IPS-NIHi11 (cell line): ENCODE measurements around the gene SLC19A1.
"Not testable (repeated sequence)": the region's sequence is repeated elsewhere in the genome, so short reads cannot be mapped to it uniquely, and the experiment has no call there.

ENCODE experiments used
- DNase-seq: peaks from one replicate; pipeline ENCODE4 v3.0.0; 2012; ENCODE audit warnings: mixed read lengths, low spot score

SLC19A1 gene

DNA sequence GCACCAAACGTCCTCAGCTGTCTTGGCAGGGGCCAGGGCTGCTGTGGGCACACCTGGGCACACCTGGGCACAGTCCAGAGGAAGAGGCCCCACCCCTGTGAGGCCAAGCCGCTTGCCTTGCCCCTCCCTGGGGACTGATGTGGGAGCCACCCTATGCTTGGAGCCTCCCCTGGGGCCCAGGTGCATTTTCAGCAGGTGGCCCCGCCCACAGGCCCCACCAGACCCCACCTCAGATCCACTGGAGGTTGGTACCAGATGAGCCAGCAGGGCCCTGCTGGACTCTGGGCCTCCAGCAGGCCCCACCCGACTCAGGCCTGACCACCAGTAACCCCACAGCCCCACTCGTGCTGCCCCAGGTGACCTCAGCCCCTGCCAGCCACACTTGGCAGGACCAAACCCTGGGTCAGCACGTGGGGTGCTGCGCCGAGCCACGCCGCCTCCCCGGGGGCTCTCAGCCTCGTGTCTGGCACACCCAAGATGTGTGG lies 8.8 kb downstream of the SLC19A1 start:
- DNase-seq, result no peak

DNA sequence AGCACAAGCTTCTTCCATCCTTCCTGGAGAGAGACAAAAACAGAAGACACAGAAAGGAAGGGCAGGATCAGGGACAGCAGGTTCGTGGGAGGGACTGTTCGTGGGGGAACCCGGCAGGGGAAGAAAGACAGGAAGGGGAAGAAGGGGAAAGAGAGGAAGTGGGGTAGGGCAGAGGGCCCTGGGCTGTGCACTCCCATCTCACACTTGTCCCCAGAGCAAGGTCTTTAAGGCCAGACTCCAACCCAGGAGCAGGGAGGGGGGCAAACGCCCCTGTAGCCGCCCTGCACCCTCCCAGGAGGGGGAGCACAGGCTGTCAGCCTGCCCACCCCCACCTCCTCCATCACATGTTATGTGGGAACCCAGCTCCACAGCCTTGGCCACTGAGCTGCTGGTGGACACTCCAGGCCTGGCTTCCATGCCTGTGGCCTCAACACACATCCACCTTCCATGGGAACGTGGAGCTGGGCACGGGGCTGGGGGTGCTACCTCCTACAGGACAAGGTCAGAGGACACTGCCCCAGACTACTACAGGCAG lies 9.3 kb downstream of the SLC19A1 start:
- DNase-seq, result no peak

DNA sequence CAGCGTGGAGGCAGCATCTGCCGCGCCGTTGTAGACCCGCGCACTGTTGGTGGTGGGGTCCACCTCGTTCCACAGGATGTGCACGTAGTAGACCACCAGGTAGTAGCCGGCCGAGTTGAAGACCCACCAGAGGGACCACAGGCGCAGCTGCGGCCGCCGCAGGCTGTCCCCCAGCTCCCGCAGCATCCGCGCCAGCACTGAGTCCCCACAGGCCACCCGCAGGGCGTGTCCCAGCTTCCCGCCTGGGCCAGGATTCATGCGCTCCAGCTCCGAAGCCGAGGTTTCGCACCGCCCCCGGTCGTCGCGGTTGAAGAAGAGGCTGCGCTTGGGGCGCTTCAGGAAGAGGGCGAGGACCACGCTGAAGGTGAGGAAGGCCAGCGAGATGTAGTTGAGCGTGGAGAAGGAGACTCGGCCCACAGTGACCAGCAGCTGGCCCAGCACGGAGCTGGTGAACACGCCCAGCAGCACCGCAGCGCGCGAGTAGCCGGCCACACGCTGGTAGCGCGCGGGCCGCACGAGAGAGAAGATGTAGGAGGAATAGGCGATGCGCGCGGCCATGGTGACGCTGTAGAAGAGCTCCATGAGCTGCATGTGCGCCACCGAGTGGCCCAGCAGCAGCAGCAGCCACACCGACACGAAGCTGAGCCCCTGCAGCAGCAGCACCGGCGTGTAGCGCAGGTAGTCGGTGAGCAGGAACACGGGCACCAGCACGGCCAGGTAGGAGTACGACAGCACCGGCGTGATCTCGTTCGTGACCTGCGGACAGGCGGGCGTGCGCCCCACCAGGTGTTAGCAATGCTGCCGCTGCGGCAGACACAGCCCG lies 10.6 kb downstream of the SLC19A1 start:
- no peak for DNase-seq

- not testable (repeated sequence) for DNase-seq
Observed at GRCh38 chr21:45531114-45531392, 11.2 kb downstream of the SLC19A1 start.

DNA sequence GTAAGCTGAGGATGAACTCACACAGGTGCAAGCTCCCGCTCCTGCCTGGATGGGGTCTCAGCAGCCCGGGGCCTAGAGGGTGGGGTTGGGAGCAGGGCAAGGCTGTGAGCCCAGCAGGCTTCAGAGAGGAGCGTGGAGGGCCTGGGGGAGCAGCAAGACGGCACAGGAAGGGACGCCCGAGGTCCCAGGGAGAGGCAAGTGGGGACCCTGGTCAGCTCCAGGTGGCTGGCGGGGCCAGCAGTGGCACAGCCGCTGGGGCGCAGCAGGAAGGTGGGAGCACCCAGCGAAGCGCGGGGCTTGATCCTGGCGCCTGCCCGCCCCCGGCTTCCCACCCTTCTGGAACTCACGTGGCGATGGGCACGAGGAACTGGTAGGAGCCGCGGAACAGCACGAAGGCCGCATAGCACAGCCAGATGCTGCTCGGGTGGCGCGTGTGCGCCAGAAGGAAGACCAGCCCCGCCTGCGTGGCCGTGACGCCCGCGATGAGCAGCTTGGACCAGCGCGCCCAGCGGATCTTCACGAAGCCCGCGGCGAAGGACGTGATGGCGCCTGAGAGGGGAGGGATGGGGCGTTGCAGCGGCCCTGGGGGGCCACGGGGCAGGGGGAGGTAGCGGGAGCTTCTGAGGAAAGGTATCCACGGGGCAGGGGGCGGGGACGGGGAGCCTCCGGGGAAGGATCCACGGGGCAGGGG lies 11.7 kb downstream of the SLC19A1 start:
- no peak for DNase-seq

GRCh38 chr21:45529785-45530422 lies 12.3 kb downstream of the SLC19A1 start:
- DNase-seq, result no peak

DNA sequence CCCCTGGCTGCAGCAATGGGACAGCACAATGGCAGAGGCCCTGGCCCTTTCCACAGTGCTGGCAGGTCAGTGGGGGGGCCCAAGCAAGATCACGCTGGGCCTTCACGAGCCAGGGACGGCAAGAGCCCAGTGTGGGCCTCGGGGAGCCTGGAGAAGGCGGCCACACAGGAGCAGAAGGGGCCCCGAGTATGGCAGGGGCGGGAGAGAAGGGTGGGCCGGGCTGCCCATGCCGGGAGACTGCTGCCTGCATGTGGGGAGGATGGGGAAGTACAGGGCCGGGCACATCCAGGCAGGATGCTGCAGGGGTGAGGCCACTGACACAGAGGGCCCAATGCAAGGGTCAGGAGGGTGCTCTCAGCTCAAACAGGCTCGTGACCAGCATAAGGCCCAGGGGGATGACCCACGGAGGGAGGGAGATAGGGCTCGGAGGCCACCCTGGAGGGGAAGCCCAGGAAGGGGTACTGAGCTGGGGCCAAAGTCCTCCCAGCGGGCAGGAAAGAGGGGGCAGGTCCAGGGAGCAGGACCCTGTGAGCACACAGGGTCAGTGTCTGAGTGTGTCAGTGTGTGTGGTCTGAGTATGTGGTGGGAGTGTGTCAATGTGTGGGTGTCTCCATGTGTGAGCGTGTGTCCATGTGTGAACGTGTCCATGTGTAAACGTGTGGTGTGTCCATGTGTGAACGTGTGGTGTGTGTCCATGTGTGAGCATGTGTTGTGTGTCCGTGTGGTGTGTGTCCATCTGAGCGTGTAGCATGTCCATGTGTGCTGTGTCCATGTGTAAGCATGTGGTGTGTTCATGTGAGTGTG lies 13.1 kb downstream of the SLC19A1 start:
- no peak for DNase-seq

DNA sequence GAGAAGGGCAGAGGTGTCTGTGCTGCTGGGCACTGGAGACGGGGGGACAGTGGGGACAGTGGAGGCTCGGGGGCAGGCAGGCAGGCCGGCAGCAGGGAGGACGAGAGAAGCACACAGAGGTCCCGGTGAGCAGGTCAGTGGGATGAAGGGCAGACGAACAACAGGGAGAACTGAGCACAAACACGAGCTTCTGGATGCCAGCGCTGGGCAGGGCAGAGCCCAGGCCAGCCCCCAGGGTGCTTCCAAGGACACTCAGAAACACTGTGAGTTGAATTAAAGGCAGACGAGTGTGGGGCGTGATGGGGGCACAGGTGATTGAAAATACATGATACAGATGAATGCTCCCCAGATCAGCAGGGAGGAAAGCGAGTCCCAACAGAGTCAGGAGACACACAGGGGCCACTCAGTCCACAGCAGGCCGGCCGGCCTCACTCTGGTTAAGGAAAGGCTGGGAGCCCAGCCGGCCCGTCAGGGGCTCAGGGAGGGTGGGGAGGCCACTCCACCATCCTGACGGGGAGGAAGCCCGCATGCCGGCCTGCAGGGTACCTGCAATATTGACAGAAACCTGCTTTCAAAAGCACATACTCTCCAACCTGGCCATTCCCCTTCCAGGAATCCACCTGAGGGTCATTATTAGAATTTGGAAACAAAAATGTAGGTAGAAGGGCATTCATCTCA lies 14.1 kb downstream of the SLC19A1 start:
- DNase-seq, result no peak

DNA sequence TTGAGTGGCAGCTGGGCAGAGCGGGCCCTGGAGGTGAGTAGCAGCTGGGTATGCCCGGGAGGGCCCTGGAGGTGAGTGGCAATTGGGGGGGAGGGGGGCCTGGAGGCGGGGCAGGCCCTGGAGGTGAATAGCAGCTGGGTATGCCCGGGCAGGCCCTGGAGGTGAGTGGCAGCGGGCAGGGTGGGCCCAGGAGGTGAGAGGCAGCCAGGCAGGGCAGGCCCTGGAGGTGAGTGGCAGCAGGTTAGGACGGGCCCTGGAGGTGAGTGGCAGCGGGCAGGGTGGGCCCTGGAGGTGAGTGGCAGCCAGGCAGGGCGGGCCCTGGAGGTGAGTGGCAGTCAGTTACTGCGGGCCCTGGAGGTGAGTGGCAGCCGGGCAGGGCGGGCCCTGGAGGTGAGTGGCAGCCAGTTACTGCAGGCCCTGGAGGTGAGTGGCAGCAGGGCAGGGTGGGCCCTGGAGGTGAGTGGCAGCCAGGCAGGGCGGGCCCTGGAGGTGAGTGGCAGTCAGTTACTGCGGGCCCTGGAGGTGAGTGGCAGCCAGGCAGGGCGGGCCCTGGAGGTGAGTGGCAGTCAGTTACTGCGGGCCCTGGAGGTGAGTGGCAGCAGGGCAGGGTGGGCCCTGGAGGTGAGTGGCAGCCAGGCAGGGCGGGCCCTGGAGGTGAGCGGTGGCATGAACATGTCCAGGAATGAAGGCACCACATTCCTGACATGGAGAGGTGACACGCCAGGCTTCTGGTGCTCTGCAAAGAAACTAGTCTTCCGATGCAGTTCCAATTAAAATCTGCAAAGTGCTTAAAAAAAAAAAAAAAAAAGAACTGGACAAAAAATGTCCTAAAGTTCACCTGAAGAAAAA lies 14.9 kb downstream of the SLC19A1 start:
- peak; percentile 78 for DNase-seq

DNA sequence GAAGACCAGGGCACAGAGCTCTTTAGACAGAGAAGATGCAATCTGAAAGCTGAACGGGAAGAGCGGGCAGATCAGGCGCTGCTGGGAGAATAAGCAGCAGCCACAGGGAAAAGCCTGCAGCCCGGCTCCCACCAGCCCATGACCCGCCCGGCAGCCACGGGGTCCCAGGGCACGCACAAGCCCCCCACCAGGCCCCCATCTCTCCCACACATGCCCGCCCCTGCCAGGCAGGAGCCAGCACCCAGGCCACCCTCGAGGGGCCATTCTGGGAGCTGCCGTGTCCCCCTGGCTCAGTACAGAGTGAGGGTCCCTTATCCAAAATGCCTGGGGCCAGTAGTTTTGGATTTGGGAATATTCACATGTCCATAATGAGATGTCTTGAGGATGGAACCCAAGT lies 16.3 kb downstream of the SLC19A1 start:
- DNase-seq, result no peak

GRCh38 chr21:45525153-45525909 lies 16.9 kb downstream of the SLC19A1 start:
- DNase-seq, result no peak

- DNase-seq, result no peak
Observed at GRCh38 chr21:45524756-45525152, 17.5 kb downstream of the SLC19A1 start.

GRCh38 chr21:45523411-45524101 lies 18.7 kb downstream of the SLC19A1 start:
- DNase-seq, result no peak

DNA sequence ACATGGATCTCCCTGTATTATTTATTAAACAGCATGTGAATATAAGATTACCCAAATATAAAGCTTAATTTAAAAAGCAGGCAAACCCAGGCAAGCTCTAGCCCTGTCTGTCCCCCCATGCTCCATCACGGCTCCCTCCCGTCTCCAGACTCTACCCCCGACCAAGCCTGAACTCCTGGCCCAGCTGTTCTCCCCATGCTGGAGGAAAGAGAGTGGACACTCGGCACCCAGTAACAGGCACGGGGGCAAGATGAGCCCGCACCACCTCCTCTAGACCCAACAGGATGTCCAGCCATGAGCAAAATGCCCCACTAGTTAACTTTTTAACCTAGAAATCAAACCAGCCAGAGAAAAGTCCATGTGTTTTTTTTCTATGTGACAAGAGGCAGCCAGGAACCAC lies 19.3 kb downstream of the SLC19A1 start:
- no peak for DNase-seq

- no peak for DNase-seq
Observed at GRCh38 chr21:45522381-45522780, 19.9 kb downstream of the SLC19A1 start.

DNA sequence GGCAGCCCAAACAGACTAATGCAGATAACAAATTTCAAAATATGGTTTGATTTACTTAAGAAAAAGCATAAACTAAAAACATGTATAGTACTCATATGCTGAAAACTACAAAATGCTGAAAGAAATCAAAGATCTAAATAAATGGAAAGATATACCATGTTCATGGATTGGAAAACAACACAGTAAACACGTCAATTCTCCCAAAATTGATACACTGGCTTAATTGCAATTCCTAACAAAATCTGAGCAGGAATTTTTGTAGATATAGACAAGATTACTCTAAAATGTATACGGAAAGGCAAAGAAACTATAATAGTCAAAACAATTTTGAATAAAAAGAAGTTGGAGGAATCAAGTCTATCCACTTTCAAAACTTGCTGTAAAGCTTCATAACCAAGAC lies 21.0 kb downstream of the SLC19A1 start:
- no peak for DNase-seq

- no peak for DNase-seq
Observed at GRCh38 chr21:45519182-45519581, 23.1 kb downstream of the SLC19A1 start.

- no peak for DNase-seq
Observed at GRCh38 chr21:45518742-45519141, 23.5 kb downstream of the SLC19A1 start.
